ENCODE results near the gene MIOS.

DNA sequence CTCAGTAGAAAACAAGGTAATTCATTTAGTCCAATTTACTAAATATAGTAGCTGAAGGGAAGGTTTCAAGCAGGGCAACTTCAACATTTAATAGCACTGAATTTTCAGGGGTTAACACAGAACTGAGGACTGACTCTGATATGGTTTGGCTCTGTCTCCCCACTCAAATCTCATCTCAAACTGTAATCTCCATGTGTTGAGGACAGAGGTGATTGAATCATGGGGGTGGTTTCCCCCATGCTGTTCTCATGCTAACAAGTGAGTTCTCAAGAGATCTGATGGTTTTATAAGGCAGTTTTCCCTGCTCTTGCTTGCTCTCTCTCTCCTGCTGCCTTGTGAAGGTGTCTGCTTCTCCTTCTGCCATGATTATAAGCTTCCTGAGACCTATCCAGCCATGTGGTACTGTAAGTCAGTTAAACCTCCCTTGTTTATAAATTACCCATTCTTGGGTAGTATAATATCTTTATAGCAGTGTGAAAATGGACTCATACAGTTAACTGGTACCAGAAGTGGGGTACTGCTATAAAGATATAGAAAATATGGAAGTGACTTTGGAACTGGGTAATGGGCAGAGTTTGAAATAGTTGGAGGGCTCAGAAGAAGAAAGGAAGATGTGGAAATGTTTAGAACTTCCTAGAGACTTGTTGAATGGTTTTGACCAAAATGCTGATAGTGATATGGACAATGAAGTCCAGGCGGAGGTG is 64.1 kb downstream of the MIOS start:
- no peak for TF ChIP-seq ZSCAN18 (tag by site-specific recombination; IDR thresholded peaks at IDR 0.05)
- TF ChIP-seq ATF2 (tag by site-specific recombination; IDR thresholded peaks at IDR 0.05; ENCODE audit: low read depth), result no peak
- TF ChIP-seq, protein P1, sequence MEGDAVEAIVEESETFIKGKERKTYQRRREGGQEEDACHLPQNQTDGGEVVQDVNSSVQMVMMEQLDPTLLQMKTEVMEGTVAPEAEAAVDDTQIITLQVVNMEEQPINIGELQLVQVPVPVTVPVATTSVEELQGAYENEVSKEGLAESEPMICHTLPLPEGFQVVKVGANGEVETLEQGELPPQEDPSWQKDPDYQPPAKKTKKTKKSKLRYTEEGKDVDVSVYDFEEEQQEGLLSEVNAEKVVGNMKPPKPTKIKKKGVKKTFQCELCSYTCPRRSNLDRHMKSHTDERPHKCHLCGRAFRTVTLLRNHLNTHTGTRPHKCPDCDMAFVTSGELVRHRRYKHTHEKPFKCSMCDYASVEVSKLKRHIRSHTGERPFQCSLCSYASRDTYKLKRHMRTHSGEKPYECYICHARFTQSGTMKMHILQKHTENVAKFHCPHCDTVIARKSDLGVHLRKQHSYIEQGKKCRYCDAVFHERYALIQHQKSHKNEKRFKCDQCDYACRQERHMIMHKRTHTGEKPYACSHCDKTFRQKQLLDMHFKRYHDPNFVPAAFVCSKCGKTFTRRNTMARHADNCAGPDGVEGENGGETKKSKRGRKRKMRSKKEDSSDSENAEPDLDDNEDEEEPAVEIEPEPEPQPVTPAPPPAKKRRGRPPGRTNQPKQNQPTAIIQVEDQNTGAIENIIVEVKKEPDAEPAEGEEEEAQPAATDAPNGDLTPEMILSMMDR (tag by site-specific recombination; IDR thresholded peaks at IDR 0.05), result no peak
- TF ChIP-seq KLF9 (tag by site-specific recombination; IDR thresholded peaks at IDR 0.05; ENCODE audit: low read depth), result no peak
- no peak for TF ChIP-seq ZNF544 (tag by site-specific recombination; IDR thresholded peaks at IDR 0.05)
- TF ChIP-seq ZNF501 (tag by site-specific recombination; IDR thresholded peaks at IDR 0.05), result no peak
- TF ChIP-seq, protein P2, sequence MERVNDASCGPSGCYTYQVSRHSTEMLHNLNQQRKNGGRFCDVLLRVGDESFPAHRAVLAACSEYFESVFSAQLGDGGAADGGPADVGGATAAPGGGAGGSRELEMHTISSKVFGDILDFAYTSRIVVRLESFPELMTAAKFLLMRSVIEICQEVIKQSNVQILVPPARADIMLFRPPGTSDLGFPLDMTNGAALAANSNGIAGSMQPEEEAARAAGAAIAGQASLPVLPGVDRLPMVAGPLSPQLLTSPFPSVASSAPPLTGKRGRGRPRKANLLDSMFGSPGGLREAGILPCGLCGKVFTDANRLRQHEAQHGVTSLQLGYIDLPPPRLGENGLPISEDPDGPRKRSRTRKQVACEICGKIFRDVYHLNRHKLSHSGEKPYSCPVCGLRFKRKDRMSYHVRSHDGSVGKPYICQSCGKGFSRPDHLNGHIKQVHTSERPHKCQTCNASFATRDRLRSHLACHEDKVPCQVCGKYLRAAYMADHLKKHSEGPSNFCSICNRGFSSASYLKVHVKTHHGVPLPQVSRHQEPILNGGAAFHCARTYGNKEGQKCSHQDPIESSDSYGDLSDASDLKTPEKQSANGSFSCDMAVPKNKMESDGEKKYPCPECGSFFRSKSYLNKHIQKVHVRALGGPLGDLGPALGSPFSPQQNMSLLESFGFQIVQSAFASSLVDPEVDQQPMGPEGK (tag by site-specific recombination; IDR thresholded peaks at IDR 0.05), result no peak
- TF ChIP-seq, protein P3, sequence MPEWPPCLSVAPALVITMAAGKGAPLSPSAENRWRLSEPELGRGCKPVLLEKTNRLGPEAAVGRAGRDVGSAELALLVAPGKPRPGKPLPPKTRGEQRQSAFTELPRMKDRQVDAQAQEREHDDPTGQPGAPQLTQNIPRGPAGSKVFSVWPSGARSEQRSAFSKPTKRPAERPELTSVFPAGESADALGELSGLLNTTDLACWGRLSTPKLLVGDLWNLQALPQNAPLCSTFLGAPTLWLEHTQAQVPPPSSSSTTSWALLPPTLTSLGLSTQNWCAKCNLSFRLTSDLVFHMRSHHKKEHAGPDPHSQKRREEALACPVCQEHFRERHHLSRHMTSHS (tag by site-specific recombination; IDR thresholded peaks at IDR 0.05), result no peak
